GM18502 (cell line): Measurements from ENCODE around the gene ZDHHC20.
"Not testable (repeated sequence)": the region's sequence is repeated elsewhere in the genome, so short reads cannot be mapped to it uniquely, and the experiment has no call there.

Experiments
- ATAC-seq: cut with Tn5 transposase; IDR thresholded peaks from one replicate; pipeline ENCODE4 v1.9.1; 2021; ENCODE audit warnings: mild to moderate bottlenecking; ENCODE audit not compliant: unreplicated experiment, poor library complexity

ZDHHC20 gene

DNA sequence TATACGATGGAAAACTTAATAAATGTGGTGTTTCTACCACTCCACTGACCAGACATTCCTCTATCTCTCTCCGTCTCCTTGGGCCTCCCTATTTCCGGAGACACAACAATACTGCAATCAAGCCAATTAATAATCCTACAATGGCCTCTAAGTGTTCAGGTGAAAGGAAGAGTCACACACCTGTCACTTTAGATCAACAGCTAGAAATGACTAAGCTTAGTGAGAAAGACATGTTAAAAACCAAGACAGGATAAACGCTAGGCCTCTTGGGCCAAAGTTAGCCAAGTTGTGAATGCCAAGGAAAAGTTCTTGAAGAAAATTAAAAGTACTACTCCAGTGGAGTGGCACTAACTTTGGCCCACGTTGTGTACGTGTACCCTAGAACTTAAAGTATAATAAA is 22.5 kb downstream of the ZDHHC20 start:
- peak; percentile 28 for ATAC-seq

DNA sequence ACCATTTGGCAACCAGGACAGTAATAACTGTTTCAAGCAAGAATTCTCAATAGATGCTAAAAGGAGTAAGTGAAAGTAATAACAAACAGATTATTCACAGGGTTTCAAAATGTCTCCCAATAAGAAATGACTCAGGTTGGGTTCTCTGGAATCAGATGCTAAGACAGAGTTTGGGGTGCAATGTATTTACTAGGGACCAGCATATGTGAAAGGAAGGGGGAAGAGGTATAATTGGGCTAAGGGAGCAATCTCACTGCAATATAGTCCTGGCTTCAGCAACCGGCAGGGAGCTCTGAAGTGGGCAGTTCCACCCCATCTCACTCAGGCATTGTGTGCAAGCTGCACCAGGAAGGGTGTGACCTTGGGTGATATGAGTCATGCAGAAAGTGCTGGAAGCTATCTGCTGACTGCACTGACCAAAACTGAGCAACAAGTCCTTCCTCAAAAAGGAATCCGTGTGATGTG is 23.4 kb downstream of the ZDHHC20 start:
- peak; percentile 98 for ATAC-seq

DNA sequence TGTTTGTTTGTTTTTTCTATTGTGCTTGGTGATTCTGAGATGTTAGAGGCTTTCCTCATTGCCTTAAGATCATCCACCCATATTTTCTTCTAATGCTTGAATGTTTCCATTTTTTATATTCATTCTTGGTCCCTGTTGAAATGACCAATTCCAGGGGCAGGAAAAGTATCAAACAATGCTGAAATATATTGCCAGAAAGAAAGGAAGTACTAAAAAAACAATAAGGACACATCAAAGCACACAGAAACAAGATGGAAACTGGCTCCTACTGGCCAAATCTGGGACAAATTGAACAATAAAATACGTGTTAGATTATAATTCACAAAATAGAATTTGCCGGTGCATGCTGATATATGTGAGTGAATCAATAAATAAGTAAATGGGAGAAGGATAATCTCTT is 23.9 kb downstream of the ZDHHC20 start:
- ATAC-seq = no peak

DNA sequence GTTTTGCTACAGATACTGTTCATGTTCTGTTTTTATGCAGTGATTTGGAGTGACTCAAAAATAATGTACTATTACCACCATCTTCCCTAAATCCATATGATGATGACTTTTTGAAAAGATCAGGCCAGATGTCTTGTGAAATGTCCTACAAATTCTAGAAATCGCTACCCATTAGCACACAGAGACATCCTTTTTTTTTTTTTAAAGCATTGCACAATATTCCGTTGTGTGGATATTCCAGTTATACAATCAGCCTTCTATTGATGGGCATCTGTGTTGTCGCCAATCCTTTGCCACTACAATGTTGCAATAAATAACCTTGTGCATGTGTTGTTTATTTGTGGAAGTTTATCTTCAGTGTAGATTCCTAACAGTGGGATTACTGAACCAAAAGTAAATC is 24.5 kb downstream of the ZDHHC20 start:
- no peak for ATAC-seq

DNA sequence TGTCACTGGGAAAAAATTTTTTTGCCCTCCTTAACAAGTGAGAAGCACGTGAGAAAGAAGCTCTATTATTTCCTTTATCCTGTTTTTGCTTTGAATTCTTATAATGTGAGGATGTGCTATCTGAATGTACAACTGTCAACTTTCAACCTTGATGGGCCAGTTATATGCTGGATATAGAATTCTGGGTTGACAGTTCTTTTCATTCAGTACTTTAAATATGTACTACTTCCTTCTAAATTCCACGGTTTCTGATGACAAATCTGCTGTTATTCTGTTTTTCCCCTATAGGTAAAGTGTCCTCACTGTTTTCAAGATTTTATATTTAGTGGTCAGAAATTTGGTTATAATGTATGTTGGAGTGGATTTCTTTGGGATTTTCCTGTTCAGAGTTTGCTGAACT is 29.9 kb downstream of the ZDHHC20 start:
- no peak for ATAC-seq

DNA sequence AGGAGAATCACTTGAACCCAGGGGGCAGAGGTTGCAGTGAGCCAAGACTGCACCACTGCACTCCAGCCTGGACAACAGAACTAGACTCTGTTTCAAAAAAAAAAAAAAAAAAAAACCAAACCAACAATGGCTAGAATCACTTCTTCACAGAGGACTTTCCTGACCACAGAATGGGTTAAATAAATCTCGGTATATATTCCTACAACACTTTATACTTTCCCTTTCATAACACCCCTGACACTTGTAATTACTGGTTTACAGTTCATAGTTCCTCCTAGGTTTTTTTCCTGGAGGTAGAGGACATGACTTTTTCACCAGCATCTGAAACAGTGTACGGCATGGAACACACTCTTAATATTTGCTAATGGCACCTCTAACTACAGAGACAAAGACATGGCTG is 31.4 kb downstream of the ZDHHC20 start:
- ATAC-seq = peak; percentile 60

DNA sequence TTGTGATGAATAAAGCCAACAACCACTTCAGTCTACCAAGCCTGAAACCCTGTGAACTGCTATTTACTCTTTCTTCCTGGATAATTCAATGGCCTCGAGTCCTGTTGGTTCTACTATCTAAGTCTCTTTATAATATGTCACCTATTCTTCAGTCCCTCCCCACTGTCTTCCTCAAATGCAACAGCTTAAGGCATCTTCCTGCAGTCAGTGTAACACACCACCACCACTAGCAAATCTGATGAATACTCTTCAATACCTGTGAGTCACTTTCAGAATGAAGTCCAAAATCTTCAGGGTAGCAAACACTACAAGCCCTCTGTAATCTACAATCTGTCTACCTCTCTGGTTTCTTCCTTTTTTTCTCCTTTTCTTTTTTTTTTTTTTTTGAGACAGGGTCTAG is 32.9 kb downstream of the ZDHHC20 start:
- ATAC-seq = no peak

DNA sequence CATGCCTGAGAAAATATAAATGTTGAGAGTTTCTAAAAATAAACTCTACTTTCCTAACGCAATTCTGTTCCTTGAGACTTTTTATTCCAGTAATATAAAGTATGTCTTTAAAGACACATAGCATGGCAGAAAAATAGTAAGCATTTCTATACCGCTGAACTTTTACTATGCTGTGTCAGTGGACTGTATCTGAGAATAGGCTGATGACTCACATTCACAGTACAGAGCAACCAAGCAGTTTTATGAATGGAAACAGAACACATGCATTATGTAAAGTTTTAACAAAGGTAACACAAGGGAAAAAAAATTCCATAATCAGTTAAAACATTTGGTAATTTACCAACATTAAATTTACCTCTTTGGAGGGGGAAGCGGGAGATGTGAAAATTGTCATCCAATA is 38.4 kb downstream of the ZDHHC20 start:
- no peak for ATAC-seq

DNA sequence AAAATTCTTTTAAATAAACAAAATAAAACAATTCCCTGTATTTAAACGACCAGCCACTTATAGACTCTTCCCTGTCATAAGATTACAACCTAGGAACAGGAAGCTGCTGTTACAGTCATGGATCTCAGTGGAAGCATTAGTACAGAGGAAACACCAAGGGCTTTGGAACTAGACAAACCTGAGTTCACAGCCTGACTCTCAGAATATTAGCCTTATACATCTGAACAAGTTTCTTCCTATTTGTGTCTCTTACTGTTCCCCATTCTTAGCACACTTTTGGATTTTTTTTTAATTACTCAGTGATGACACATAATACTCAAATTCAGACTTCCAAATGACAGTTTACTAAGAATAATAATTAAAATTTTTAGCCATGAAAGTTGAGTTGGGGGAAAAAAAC is 46.1 kb downstream of the ZDHHC20 start:
- no peak for ATAC-seq

DNA sequence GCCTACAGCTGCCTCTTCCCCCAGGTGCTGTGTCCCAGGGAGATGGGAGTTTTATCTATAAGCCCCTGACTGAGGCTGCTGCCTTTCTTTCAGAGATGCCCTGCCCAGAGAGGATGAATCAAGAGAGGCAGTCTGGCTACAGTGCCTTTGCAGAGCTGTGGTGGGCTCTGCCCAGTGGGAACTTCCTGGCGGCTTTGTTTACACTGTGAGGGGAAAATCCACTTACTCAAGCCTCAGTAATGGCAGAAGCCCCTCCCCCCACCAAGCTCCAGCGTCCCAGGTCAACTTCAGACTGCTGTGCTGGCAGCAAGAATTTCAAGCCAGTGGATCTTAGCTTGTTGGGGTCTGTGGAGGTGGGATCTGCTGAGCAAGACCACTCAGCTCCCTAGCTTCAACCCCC is 48.6 kb downstream of the ZDHHC20 start:
- ATAC-seq = not testable (repeated sequence)

DNA sequence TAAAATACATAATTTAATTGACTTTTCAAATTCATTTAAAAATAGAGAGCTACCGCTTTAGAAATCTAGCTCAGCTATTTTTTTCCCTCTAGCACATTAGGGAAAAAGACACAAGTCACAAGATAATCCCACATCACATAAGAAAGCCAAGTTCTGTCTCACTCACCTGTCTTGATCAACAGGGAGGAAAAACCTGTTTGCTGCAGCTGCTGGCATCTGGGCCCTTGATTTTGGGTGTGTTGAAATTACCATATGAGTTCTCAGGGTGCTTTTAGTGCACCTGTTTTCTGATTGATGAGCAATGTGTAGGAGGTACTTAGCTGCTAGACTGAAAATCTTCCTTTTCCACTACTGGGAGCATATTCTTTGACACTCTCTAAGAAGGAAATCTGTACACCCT is 53.8 kb downstream of the ZDHHC20 start:
- no peak for ATAC-seq

DNA sequence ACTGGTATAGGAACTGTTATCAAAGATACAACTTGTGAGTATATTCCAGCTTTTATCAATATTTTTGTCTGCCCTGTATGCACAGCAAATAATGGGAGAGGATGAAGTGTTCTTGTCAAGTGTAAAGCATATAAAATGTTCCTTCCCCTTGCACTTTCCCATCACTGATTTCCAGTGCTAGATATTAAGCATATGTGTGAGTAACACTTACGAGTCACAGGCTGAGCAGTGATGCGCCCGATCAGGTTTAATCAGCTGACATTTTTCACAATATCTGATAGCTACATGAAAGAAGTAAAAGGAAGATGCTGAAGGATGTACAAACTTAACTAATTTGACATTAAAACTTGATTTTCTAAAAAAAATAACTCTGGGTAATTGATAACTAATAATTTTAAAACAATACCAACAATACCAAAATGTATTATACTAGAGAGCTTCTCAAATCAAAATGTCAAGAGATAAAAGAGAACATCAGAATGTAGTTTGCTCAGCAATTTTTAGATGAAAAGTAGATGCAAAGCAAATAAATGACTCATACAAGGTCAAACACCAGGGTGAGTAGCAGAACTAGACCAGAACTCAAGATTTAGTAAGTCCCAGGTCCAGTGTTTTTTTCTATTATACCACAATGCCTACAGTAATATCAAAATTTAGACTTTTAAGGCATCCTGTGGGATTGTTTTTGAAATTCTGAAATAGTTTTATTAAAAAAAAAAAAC is 56.4 kb downstream of the ZDHHC20 start:
- ATAC-seq = no peak

DNA sequence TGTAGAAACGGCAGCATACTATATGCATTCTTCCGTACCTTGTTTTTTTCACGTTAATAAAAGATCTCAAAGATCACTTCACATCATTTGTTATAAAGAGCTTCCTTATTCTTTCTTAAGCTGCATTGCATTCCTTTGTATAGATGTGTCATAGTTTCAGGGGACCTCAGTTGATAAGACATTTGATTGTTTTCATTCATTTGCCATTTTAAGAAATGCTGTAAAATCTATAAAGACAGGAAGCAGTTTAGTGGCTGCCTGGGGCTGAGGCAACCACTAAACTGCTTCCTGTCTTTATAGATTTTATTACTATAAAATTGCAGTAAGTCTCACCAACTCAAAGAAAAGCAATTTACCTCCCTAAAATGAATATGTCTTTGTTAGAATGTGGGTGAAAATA is 59.4 kb downstream of the ZDHHC20 start:
- no peak for ATAC-seq

DNA sequence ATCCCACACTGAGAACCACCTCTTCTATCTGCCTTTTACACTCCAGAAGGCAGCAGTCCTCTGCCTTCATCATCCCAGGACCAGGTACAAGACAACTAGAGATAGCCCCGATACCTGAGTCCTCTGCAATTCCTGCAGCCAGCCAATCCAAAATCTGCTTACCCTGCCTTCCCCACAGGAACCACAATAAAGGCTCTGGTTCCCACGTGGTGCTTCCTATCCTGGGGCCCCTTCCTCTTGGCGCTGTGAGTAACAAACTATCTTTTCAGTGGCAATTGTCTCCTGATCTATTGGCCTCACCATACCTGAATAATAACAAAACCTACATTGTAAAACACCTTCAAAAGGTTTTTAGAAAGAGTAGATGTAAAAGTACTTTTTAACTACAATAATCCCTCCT is 63.1 kb downstream of the ZDHHC20 start:
- ATAC-seq = no peak

DNA sequence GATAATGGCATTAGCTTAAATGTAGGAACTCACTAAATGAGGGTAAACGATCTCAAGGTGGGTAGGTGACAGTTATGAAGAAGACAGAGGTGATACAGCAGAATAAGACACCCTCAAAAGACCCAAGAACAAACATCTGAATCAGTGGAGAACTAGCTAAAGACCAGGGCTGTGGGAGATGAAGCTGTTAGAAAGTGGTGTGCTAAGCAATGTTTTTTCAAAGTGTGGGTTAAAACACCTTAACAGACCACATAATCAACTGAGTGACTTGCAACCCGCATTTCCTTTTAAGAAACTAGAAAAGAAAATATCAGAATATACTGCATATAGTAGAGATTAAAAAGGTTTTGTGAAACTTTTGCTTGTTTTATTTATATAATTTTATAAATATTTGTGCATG is 70.0 kb downstream of the ZDHHC20 start:
- no peak for ATAC-seq

DNA sequence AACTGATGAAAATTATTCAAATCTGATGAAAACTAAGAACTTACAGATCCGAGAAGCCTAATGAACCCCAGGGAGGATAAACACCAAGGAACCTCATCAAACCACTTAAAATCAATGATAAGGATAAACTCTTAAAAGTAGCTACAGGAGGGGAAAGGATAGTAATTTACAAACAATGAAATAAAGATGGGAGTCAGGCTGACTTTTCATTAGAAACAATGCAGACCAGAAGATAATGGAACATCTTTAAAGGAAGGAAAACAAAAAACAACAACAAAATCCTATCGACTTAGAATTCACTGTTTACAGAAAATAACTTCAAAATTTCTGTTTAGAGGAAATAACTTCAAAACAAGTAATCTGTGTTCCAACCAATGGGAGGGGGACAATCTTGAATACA is 73.4 kb downstream of the ZDHHC20 start:
- no peak for ATAC-seq

DNA sequence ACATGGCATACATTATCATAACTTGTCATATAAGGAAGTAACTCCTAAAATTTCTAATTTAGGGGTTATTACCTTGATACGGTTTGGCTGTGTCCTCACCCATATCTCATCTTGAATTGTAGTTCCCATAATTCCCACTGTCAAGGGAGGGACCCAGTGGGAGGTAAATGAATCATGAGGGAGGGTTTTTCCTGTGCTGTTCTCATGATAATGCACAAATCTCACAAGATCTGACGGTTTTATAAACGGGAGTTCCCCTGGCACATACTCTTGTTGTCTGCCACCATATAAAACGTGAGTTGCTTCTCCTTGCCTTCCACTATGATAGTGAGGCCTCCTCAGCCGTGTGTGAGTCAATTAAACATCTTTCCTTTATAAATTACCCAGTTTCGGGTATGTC is 76.0 kb downstream of the ZDHHC20 start:
- no peak for ATAC-seq

DNA sequence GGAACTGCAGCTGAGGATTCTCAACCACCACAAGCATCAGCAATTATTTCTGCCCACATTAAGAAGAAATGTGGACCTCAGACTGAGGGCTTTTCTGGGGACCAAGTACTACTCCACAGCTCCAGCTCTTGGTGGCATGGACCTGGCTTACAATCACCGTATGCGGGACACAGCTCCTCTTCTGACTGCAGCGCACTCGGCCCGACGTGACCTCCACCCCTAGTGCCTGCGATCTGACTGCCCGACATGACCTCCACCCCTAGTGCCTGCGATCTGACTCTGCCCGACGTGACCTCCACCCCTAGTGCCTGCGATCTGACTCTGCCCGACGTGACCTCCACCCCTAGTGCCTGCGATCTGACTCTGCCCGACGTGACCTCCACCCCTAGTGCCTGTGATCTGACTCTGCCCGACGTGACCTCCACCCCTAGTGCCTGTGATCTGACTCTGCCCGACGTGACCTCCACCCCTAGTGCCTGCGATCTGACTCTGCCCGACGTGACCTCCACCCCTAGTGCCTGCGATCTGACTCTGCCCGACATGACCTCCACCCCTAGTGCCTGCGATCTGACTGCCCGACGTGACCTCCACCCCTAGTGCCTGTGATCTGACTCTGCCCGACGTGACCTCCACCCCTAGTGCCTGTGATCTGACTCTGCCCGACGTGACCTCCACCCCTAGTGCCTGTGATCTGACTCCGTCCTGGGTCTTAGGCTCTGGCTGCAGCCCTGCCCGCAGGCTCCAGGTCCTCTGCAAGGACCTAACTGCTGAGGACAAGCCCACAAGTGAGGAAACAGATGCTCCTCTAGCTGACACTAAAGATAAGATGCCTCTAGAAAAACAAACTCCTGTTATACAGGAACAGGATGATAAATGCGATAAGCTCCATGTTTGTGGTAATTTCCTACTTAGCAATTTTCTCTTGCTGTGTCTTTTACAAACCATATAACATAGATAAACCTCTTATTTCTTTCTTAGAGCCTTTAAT is 81.8 kb downstream of the ZDHHC20 start:
- not testable (repeated sequence) for ATAC-seq

DNA sequence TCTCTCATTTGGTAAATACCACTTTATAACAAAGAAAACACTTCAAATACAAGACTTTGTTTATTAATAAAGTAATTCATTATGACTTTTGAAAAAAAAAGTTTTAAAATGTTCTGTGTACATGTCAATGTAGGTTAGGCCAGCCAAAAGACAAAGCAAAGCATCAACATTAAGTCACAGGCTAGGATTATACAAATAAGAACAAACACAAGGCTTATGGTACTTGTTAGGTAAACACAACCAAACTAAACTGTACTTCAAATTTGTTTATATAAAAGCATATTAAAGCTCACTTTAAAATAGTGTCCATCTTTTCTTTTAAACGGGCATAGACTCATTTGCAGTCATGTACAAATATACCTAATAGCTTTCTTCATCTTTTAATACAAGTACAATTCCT is 86.6 kb downstream of the ZDHHC20 start:
- no peak for ATAC-seq

DNA sequence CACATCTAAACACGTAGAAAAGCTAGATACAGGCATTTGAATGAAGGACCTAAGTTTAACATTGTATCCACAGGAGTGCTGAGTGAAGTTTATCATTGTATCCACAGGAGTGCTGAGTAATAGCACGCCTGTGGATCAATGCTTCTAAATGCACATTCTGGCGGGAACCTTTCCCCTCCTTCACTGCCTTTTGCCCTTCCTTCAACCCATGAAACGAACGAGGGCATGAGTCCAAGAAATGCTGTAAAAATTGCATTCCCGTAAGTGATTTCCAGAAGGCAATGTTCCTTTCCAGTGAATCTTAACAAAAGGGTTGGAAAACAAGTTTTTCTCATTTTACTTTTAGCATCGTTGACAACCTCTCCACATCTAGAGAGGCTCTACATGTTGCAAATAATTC is 88.1 kb downstream of the ZDHHC20 start:
- no peak for ATAC-seq

DNA sequence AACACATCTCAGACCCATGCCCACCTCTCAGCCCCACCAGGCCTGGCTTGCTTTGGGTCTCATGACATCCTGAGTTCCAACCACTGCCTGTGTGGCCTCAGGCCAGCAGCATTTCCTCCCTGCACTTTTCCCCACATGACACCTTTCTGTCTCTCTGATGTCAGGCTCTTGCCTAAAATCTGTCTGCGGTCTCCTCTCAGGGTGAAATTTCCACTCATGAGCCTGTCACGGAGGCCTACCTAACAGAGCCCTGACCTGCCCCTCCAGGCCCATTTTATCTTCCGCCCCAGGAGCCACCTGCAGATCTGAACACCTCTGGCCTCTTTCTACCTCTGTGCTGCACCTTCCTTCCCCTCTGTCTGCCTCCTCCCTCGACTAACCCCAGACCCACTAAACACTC is 93.5 kb downstream of the ZDHHC20 start:
- ATAC-seq = no peak
